HL-60/S4 (cell line): Measurements from ENCODE around the gene MAP2K7.
"Not testable (repeated sequence)": the region's sequence is repeated elsewhere in the genome, so short reads cannot be mapped to it uniquely, and the experiment has no call there.

ENCODE experiments used
- in situ Hi-C: fragments of 300-500 bp; cut with MboI; formaldehyde crosslinking; loops from 2 replicates; pipeline ENCODE4 v1.14.3; 2022; ENCODE audit warnings: low sequenced_read_pairs

MAP2K7 gene

GRCh38 chr19:7903244-7904073, at the start of gene MAP2K7:
TSS of gene MAP2K7 (plus strand) at chr19:7903877. CDS start at chr19:7903945, 68 bp downstream.
- in situ Hi-C loops, result no loop called here

- in situ Hi-C loops, result no loop called here
Observed at GRCh38 chr19:7855426-7856108, 48.1 kb upstream of the MAP2K7 start.

- in situ Hi-C loops, result no loop called here
Observed at GRCh38 chr19:7856109-7856591, 47.5 kb upstream of the MAP2K7 start.

- in situ Hi-C loops, result no loop called here
Observed at GRCh38 chr19:7856679-7857663, 46.7 kb upstream of the MAP2K7 start.

GRCh38 chr19:7857727-7858108, 46.0 kb upstream of the MAP2K7 start:
- in situ Hi-C loops, result no loop called here

- in situ Hi-C loops, result no loop called here
Observed at GRCh38 chr19:7858109-7858770, 45.4 kb upstream of the MAP2K7 start.

- in situ Hi-C loops, result not testable (repeated sequence)
Observed at GRCh38 chr19:7859087-7859486, 44.6 kb upstream of the MAP2K7 start.

GRCh38 chr19:7859831-7860713, 43.6 kb upstream of the MAP2K7 start:
- in situ Hi-C loops, result no loop called here

- in situ Hi-C loops, result no loop called here
Observed at GRCh38 chr19:7860714-7861618, 42.7 kb upstream of the MAP2K7 start.

GRCh38 chr19:7861619-7862412, 41.9 kb upstream of the MAP2K7 start:
- in situ Hi-C loops, result no loop called here

GRCh38 chr19:7862413-7862951, 41.2 kb upstream of the MAP2K7 start:
- in situ Hi-C loops, result no loop called here

- in situ Hi-C loops, result no loop called here
Observed at GRCh38 chr19:7863157-7863970, 40.3 kb upstream of the MAP2K7 start.

- in situ Hi-C loops, result no loop called here
Observed at GRCh38 chr19:7863971-7864689, 39.5 kb upstream of the MAP2K7 start.

GRCh38 chr19:7864690-7865074, 39.0 kb upstream of the MAP2K7 start:
- in situ Hi-C loops, result no loop called here

- in situ Hi-C loops, result no loop called here
Observed at GRCh38 chr19:7865262-7865911, 38.3 kb upstream of the MAP2K7 start.
